Stimulated activated naive CD8-positive, alpha-beta T cell treated with anti-CD3 and anti-CD28 coated beads, Interleukin-15, amount 100 ng/mL, for 72 hours (primary cell): ENCODE results near the gene ZNF275.
"Not testable (repeated sequence)": the region's sequence is repeated elsewhere in the genome, so short reads cannot be mapped to it uniquely, and the experiment has no call there.

Experiments used
- ATAC-seq: fragments of 150-1000 bp; cut with Tn5 transposase; 2 replicates; pipeline ENCODE4 v1.10.0; 2021; ENCODE audit warnings: mild to moderate bottlenecking, moderate library complexity
- DNase-seq, 2 donors: peaks; one replicate each; pipeline ENCODE4 v3.0.0; 2021 to 2022
- H3K27ac Mint-ChIP-seq, 2 donors: one replicate each; pipeline ENCODE4 v1.8.0; 2022; ENCODE audit warnings: mild to moderate bottlenecking in 2 of 2, mixed read lengths in 2 of 2, moderate library complexity in 2 of 2
- H3K27me3 Mint-ChIP-seq: one replicate; pipeline ENCODE4 v1.8.0; 2022; ENCODE audit warnings: mixed read lengths
- H3K4me1 Mint-ChIP-seq: one replicate; pipeline ENCODE4 v1.8.0; 2022; ENCODE audit warnings: mild to moderate bottlenecking, mixed read lengths
- H3K4me3 Mint-ChIP-seq, 2 donors: one replicate each; pipeline ENCODE4 v1.8.0; 2022; ENCODE audit warnings: mild to moderate bottlenecking in 2 of 2, mixed read lengths in 2 of 2, moderate library complexity in 1 of 2
- H3K9me3 Mint-ChIP-seq, 2 donors: one replicate each; pipeline ENCODE4 v1.8.0; 2022; ENCODE audit warnings: mixed read lengths in 2 of 2

ZNF275 gene

DNA sequence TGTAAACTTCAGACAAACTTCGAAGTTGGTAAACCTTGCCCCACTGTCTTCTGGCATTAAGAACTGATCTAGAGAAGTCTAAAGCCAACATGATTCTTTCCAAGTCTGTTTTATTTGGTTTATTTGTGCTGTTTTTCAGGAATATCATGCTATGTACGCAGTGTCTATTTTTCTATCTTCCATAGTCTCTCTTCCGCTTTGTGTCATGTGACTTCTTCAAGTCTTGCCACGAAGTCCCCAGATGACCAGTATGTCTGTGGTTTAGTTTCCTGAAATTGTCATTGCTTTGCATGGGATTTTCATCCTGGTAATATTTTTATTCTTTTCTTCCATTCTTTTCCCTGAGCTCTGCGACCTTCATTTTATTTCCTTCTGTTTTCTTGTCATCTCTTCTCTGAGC lies 52.1 kb downstream of the ZNF275 start:
- DNase-seq (no peak), ATAC-seq (no peak)
- Mint-ChIP-seq H3K9me3 (no peaks in the 10 kb centered on the region), H3K27ac (no peak overlapping the region), H3K4me3 (no peak overlapping the region), H3K4me1 (no peaks in the 10 kb centered on the region), H3K27me3 (no peaks in the 10 kb centered on the region)

DNA sequence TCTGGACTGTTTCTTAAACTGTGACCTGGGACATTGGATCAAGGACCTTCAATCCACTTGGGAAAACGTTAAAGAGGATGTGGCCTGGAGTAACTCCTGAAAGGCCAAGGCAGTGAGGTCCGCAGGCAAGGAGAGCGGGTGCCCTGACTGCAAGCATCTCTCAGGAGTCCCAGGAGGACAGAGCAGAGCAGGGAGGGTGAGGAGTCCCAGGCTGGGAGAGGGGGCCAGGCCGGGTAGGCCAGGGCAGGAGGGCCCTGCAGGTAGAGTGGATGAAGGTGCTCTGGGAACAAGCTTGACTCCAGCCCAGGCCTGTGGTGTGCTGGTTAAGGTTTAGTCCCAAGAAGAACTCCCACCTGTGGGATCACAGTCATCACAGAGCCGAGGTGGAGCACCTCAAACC lies 53.4 kb downstream of the ZNF275 start:
- H3K27me3 Mint-ChIP-seq, result no peaks in the 10 kb centered on the region
- DNase-seq (no peak), ATAC-seq (no peak)
- H3K9me3 Mint-ChIP-seq, result no peaks in the 10 kb centered on the region
- no peaks in the 10 kb centered on the region for H3K4me1 Mint-ChIP-seq
- H3K4me3 Mint-ChIP-seq, result no peak overlapping the region
- H3K27ac Mint-ChIP-seq, result no peak overlapping the region

DNA sequence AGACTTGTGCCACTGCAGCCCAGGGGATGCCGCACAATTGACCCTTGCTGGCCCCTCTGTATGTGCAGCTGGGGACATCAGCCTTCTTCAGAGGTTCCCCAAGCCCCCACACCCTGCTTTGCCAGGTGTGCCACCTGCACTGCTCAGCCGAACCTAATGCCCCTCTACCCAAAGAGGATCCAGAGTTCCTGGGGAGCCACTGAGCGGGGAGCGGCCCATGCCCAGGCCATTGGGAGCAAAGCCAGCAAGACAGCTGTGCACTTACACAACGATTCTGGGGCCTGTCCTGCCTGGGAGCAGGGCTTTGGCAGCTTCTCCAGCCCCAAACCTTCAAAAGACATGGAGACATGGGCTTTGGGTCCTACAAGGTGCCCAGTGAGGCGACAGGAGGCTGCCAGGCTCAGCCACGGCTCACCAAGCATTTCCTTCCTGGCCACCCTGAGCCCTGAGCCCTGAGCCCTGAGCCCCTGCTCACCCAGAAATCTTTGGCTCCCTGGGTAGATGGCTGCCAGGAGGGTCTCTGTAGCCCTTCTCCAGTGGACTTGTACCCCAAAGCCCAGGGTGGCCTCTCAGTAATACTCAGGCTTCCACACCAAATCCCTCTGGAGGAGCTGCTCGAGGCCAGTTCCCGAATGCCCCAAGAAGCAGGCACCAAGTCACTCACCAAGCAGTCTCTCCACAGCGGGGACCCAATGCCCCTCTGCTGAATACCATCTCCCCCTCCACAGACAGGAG lies 54.2 kb downstream of the ZNF275 start:
- Mint-ChIP-seq H3K4me1 (no peaks in the 10 kb centered on the region), H3K27me3 (no peaks in the 10 kb centered on the region), H3K27ac (no peak overlapping the region), H3K9me3 (no peaks in the 10 kb centered on the region), H3K4me3 (no peak overlapping the region)
- DNase-seq (no peak), ATAC-seq (no peak)

DNA sequence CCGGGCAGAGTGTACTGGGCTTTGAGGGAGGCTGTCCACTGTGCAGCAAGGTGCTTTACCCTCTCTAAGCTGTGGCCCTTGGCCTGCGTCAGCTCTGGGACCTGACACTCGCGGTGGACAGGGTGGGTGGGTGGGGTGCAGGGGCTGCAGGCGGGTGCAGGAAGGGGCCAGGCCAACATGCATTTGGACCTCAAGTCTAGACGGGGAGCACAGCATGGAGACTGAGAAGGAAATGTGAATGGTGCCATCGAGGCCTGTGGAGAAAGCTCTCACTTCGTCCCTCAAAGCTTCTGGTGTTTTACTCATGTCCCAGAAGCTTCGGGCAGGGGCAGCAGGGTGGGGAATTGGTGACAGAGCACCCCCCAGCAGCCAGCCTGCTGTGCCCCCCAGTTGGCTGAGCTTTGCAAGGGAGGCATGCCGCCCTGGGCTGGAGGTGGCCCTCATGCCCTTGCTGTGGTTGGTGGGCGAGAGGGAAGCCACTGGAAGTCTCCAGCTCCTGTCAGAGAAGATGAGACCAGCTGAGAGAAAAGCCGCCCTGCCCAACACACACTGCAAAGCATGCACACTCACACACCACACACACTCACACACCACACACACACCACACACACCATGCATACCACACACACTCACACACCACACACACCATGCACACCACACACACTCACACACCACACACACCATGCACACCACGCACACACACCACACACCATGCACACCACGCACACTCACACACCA lies 54.9 kb downstream of the ZNF275 start:
- H3K27ac Mint-ChIP-seq, result no peak overlapping the region
- no peaks in the 10 kb centered on the region for H3K27me3 Mint-ChIP-seq
- no peak overlapping the region for H3K4me3 Mint-ChIP-seq
- ATAC-seq (no peak), DNase-seq (no peak)
- H3K4me1 Mint-ChIP-seq, result no peaks in the 10 kb centered on the region
- no peaks in the 10 kb centered on the region for H3K9me3 Mint-ChIP-seq

DNA sequence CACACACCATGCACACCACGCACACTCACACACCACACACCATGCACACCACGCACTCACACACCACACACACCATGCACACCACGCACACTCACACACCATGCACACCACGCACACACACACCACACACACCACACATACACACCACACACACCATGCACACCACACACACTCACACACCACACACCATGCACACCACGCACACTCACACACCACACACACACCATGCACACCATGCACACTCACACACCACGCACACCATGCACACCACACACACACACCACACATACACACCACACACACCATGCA lies 55.5 kb downstream of the ZNF275 start:
- not testable (repeated sequence) for H3K9me3 Mint-ChIP-seq, H3K27ac Mint-ChIP-seq, H3K4me3 Mint-ChIP-seq, H3K27me3 Mint-ChIP-seq, DNase-seq, ATAC-seq, H3K4me1 Mint-ChIP-seq

DNA sequence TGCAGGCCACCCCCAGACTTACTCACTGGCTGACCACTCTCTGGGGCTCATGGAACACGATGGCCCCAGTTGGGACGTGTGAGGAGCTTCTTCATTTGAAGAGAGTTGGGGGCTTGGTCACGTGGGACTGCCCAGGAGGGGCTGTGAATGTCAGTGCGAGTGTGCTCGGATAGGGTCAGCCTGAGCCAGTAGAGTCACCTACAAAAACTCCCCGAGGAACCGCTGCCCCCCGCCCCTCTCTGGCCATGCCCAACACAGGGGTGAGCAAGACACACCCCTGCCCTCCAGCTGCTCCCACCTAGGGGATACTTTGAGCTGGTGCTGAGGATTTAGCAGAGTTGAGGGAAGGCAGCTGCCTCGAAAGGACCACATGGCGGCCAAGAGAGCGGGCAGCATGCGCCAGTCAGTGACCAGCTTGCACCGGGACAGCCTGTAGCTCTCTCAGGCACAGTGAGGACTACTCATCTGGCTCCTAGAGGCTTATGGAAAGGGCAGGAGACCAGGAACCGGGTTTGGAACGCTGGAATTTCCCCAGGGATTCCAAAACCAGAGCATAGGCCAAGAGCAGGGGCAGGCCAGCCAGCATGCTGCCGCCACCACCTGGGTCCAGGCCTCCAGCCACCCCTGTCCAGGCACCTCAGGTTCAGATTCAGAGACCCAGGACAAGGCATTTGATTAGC lies 58.8 kb downstream of the ZNF275 start:
- Mint-ChIP-seq H3K4me1 (no peaks in the 10 kb centered on the region), H3K27me3 (no peaks in the 10 kb centered on the region), H3K27ac (peak overlapping the region in 1 of 2 donors; percentile 52), H3K9me3 (no peaks in the 10 kb centered on the region), H3K4me3 (no peak overlapping the region)
- no peak for DNase-seq
- no peak for ATAC-seq

DNA sequence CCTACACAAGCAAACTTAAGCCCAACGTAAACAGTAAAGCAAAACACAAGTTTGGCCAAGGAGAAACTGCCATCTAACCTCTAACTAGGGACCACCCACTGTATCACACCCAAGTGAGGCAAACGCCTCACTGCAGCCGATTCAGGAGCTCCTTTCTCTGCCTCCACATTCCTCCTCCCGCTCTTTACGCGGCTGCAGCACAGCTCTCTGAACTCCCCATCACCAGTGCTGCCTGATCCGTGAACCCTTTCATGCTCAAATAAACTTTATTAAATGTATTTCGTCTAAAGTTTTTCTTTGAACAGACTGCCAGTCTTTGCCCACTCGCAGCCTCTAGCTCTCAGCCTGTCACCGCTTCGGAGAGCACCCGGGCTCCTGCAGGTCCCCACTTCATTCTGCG lies 60.7 kb downstream of the ZNF275 start:
- DNase-seq (no peak), ATAC-seq (no peak)
- H3K4me3 Mint-ChIP-seq, result no peak overlapping the region
- no peak overlapping the region for H3K27ac Mint-ChIP-seq
- H3K9me3 Mint-ChIP-seq, result no peaks in the 10 kb centered on the region
- H3K27me3 Mint-ChIP-seq, result no peaks in the 10 kb centered on the region
- H3K4me1 Mint-ChIP-seq, result peaks cover 2% of the 10 kb centered on the region

DNA sequence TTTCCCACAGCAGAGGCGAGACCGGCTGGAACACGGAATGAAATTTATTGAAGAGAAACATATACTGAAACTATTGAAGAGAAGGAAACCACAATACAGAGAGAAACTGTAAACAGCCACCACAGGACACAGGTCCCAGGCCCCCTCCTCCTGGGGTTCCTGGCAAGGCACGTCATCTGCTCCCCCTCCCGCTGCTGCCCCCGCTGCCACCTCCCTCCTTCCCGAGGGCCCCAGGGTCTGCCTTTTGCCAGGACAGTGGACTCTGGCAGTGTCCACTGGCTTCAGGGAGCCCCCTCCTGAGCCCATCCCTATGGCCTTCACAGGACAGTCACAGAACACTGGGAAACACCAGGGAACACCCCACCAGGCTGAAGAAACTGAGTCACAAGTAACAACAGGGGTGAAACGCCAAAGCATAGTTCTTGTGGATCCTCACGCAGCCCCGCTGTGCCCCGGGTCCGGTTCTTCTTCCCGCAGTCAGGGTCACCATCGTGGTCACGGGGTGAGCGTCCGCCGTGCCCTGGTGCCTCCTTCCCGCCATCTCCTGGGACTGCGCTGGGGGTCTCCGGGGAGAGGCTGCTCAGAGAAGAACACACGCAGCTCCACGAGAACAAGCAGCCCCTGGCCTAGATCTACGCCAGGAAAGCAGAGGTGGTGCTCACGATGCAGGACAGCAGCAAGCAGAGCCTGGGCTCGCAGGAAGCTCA lies 61.8 kb downstream of the ZNF275 start:
- Mint-ChIP-seq H3K27ac (no peak overlapping the region), H3K9me3 (no peaks in the 10 kb centered on the region), H3K4me3 (no peak overlapping the region), H3K27me3 (no peaks in the 10 kb centered on the region), H3K4me1 (peaks cover 8% of the 10 kb centered on the region)
- ATAC-seq (no peak), DNase-seq (no peak)

DNA sequence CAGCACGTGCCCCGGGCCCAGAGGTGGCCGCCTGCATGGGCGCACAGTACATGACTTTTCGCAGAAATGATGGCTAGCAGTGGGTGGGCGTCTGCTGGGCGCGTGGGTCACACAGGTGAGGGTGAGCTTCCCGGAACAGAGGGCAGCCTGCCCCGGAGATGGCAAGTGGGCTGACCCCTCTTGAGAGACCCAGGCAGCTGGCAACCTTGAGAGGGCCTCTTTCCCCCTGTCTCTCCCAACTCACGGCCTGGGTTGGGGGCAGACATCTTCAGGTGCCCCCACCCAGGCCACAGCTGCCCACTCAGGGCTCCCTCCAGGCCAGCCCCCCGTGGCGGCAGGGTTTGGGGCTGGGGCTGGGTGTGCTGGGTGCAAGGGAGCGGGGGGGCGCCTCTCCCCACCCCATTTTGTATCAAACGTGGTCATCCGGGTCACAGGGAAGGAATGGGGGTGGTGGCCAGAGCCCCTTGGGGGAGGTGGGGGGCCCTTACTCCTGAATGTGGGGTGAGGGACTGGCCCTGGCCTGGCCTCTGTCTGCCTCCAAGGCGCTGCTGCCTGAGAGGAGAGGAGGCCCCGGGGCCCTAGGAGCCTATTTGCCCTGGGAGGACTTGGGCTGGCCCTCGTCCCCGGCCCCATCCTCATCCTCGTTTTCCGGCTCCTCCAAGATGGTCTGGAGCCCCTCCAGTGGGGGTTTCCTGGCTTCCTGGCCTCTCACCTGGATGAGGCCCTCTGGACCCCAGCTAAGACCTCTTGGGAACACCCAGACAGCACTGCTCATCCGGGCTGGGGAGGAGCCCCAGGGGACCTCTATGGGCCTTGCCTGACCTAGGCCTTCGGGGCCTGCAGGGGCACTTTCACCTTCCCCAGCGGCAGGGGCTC lies 62.6 kb downstream of the ZNF275 start:
- Mint-ChIP-seq H3K4me1 (peaks cover 8% of the 10 kb centered on the region), H3K27ac (no peak overlapping the region), H3K4me3 (no peak overlapping the region), H3K27me3 (no peaks in the 10 kb centered on the region), H3K9me3 (no peaks in the 10 kb centered on the region)
- DNase-seq (no peak), ATAC-seq (peak; percentile 14)

DNA sequence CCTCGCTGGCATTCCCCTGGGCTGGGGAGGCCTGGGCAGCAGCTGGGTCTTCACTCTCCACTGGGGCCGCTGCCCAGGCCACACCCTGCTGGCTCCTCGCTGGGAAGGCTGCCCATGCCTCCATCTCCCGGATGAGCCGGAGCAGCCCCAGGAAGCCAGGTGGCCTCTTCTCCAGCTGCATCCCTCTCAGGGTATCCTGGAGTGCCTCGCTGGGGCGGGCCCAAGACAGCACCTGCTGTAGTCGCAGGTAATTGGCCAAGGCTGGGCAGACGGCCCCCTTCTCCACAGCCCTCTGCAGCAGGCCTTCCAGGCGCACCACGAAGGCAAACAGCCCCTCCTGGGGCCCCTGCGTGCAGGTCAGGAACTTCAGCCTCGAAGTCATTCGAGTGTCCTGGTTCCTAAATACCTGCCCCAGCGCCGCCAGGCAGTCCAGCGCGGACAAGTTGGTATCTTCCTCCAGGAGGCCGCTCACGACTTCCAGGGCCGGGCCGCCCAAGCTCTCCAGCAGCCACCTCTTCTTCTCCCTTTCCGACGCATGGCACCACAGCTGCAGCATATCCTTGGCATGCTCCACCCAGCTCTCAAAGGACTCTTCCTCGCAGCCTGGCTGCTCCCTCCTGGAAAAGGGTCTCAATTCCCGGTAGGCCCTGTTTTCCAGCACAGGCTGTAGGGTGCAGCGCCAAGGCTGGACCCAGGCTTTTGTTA lies 63.5 kb downstream of the ZNF275 start:
- DNase-seq (no peak), ATAC-seq (no peak)
- H3K27ac Mint-ChIP-seq, result no peak overlapping the region
- H3K9me3 Mint-ChIP-seq, result no peaks in the 10 kb centered on the region
- H3K4me1 Mint-ChIP-seq, result peaks cover 8% of the 10 kb centered on the region
- H3K4me3 Mint-ChIP-seq, result no peak overlapping the region
- H3K27me3 Mint-ChIP-seq, result no peaks in the 10 kb centered on the region

DNA sequence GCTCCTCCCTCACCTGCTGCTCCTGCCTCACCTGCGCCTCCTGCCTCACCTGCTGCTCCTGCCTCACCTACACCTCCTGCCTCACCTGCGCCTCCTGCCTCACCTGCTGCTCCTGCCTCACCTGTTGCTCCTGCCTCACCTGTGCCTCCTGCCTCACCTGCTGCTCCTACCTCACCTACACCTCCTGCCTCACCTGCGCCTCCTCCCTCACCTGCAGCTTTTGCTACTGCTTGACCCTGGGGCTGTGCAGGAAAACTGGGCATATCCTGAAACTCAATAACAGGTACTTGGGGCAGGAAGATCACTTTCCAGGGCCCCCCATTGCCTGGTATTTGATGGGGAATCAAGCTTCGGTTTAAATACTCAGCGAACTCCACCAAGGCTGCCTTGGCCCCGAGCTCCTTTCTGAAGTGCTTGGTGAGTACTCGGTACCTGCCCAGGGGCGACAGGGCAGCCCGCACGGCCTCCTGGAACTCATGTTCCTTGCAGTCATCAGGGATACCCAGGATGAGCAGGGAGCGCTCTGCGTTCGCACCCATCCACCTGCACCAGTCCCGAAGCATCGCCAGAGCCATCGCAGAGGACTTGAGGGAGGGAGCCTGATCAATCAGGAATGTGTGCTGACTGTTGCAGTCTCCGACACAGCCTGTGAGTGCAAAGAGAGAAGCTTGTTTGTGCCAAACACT lies 64.5 kb downstream of the ZNF275 start:
- no peak overlapping the region for H3K4me3 Mint-ChIP-seq
- no peak for ATAC-seq
- H3K9me3 Mint-ChIP-seq, result no peaks in the 10 kb centered on the region
- no peak for DNase-seq
- peak overlapping the region in 1 of 2 donors; percentile 59 for H3K27ac Mint-ChIP-seq
- peaks cover 8% of the 10 kb centered on the region for H3K4me1 Mint-ChIP-seq
- H3K27me3 Mint-ChIP-seq, result no peaks in the 10 kb centered on the region

DNA sequence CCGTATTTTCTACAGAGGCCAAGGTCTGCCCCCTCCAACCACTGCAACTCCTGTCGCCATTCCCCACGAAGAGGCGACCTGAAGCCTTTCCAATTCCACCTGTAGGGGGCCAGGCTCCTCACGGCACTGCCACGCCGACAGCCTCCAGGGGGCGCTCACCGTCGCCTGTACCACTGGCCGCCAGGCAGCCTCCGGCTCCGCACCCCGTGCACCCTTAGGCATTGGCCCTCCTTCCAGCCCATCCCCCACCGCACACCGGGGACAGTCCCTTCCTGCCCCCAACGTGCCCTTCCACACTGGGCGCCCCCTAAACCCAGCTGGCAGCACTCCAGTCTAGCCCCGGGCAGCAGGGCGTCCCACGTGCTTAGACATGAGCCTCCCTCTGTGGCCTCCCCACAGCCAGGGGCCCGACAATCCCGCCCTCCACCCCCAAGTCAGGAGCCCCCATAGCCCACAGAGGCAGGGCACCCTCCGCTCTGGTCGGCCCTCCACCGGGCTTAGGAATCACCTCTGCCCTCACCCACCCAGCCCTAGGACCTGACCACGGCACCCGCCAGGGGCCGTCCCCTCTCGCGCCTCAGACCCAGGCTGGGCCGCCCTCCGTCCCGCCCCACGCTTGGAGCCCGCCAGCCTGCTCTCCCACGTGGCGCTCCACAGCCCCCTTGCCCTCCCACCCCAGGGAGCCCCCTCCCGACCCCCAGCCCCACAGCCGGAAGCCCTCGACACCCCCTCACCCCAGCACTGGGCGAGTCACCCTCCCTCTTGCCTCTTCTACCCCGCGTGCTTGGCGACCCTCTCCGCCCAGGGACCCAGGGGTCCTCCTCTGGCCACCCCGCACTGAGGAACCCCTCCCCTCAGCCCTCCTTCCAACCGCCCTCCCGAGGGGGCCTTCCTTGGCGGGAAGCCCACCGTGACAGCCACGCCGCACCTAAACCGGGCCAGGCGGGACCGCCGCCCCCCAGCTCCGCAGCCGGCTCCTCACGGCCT lies 66.5 kb downstream of the ZNF275 start:
- Mint-ChIP-seq H3K27me3 (no peaks in the 10 kb centered on the region), H3K4me1 (peaks cover 8% of the 10 kb centered on the region), H3K9me3 (no peaks in the 10 kb centered on the region), H3K4me3 (no peak overlapping the region), H3K27ac (no peak overlapping the region)
- ATAC-seq, result peak; percentile 78
- DNase-seq, result peak; percentile 63 to 64

DNA sequence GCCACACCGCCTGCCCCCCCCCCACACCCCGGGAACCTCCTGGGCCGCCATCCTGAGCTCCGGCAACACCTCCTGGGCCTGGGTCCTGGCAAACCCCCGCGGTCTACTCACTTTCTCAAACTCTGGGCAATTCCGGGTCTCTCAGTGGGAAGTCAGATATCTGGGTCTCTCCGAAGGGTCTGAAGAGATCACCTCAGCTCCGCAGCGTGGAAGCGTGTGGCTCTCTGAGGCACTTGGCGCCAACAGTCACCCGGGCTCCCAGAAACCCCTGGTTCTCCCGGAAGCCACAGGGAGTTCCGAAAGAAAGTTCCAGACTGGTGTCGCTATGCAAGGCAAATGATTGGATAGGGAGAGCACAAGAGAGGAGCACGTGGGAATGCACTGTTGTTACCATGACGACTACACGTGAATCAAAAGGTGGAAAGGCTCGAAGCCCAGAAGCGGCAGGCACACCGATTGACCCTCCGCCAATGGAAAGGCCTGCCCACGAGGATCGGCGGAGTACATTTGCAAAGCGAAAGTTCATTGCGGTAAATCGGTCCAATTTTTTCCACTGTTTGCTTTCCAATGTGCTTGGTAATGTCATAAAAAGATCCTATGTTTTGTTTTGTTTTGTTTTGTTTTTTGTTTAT lies 67.3 kb downstream of the ZNF275 start, which contains the start of gene PNMA6E:
TSS of gene PNMA6E (minus strand) at position 218 of the 632 bp plus-strand sequence. CDS start 2,501 bp downstream, outside the sequence.
- peaks cover 8% of the 10 kb centered on the region for H3K4me1 Mint-ChIP-seq
- DNase-seq (no peak), ATAC-seq (no peak)
- H3K4me3 Mint-ChIP-seq, result no peak within 1 kb of the TSS
- no peaks in the 10 kb centered on the region for H3K27me3 Mint-ChIP-seq
- H3K9me3 Mint-ChIP-seq, result no peaks in the 10 kb centered on the region
- H3K27ac Mint-ChIP-seq, result no peak within 1 kb of the TSS
